Fibroblast of mammary gland (primary cell): Measurements from ENCODE around the gene ITPK1.
"Not testable (repeated sequence)": the region's sequence is repeated elsewhere in the genome, so short reads cannot be mapped to it uniquely, and the experiment has no call there.

Experiments
- DNase-seq: peaks from one replicate; pipeline ENCODE4 v3.0.0-alpha.2; 2010; ENCODE audit warnings: low read depth
- H3K4me3 ChIP-seq: 2 replicates; pipeline ENCODE4 v1.5.1; 2011; ENCODE audit warnings: low read depth, mild to moderate bottlenecking, low read length, moderate library complexity; ENCODE audit not compliant: control insufficient read depth
- CTCF ChIP-seq: conservative IDR thresholded peaks from 2 replicates; pipeline ENCODE4 v1.5.1; 2011; ENCODE audit warnings: low read depth, low read length, inconsistent platforms; ENCODE audit not compliant: control insufficient read depth, insufficient read depth

Gene ITPK1

GRCh38 chr14:93064411-93065271 is 51.1 kb downstream of the ITPK1 start:
- no peak overlapping the region for H3K4me3 ChIP-seq
- DNase-seq = peak; percentile 82
- no peak for TF ChIP-seq CTCF

DNA sequence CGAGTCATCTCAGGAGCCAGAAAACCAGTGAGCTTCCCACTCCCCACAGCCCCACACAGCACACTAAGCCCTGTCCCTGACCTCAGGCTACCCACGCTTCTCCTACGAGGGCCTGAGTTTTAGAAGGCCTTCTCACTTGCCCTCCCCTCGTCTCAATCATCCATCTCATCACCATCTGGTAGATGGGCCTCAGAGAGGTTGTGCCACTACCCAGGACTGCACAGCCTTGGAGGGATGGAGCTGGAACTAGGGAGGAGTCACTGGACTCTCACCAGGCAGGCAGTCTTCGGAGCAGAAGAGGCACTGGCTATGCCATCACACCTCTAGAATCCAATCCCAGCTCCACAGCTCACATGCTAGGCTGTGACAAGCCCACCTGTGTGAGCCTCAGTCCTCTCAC is 52.3 kb downstream of the ITPK1 start:
- TF ChIP-seq CTCF = no peak
- DNase-seq = no peak

GRCh38 chr14:93062890-93063289 is 52.8 kb downstream of the ITPK1 start:
- no peak for DNase-seq
- no peak overlapping the region for H3K4me3 ChIP-seq
- TF ChIP-seq CTCF = no peak

More for the DNA sequence above, 52.3 kb downstream of the ITPK1 start:
- no peak overlapping the region for H3K4me3 ChIP-seq

- H3K4me3 ChIP-seq, DNase-seq: not testable (repeated sequence)
Measured at GRCh38 chr14:93062013-93062412, 53.7 kb downstream of the ITPK1 start.

GRCh38 chr14:93061380-93062012 is 54.2 kb downstream of the ITPK1 start:
- no peak for TF ChIP-seq CTCF
- DNase-seq = no peak
- no peak overlapping the region for H3K4me3 ChIP-seq

- no peak for DNase-seq
- TF ChIP-seq CTCF = no peak
Measured at GRCh38 chr14:93060841-93061240, 54.9 kb downstream of the ITPK1 start.

GRCh38 chr14:93059917-93060545 is 55.7 kb downstream of the ITPK1 start:
- no peak overlapping the region for H3K4me3 ChIP-seq
- DNase-seq = no peak
- no peak for TF ChIP-seq CTCF

More at GRCh38 chr14:93060841-93061240, 54.9 kb downstream of the ITPK1 start:
- H3K4me3 ChIP-seq = no peak overlapping the region
